SK-N-SH (cell line): Measurements from ENCODE around the gene CLDN15.

Source experiments
- CTCF ChIP-seq: fragments of 200-600 bp; sonication (generic); IDR thresholded peaks from 2 replicates; pipeline ENCODE4 v1.6.1; 2017; ENCODE audit warnings: antibody characterized with exemption, mild to moderate bottlenecking, moderate library complexity
- EP300 ChIP-seq, 2 experiments: IDR thresholded peaks; 2 replicates each; pipeline versions ENCODE4 v1.4.0 to v1.6.1; 2012; ENCODE audit warnings: borderline replicate concordance in 1 of 2, low read depth in 1 of 2, low read length in 1 of 2
- EZH2phosphoT487 ChIP-seq: fragments of 200-600 bp; sonication (generic); IDR thresholded peaks from 2 replicates; pipeline ENCODE4 v1.6.1; 2017; ENCODE audit warnings: low read depth, mixed run types, mild to moderate bottlenecking, antibody characterized with exemption, moderate library complexity, borderline replicate concordance
- MAX ChIP-seq: IDR thresholded peaks from 2 replicates; pipeline ENCODE4 v1.4.0; 2012; ENCODE audit warnings: low read depth
- TAF1 ChIP-seq: IDR thresholded peaks from 2 replicates; pipeline ENCODE4 v1.6.1; 2012; ENCODE audit warnings: low read depth, mild to moderate bottlenecking, low read length, moderate library complexity, borderline replicate concordance
- TF ChIP-seq, protein P1 (sequence below): IDR thresholded peaks from 2 replicates; pipeline ENCODE4; 2012

- TF ChIP-seq TAF1 (no peak), EZH2phosphoT487 (no peak), MAX (no peak), CTCF (no peak), EP300 (IDR thresholded peaks at IDR 0.05; ENCODE audit: borderline replicate concordance in 1 of 2, low read depth in 1 of 2, low read length in 1 of 2) (no peak)
- TF ChIP-seq, protein P1, sequence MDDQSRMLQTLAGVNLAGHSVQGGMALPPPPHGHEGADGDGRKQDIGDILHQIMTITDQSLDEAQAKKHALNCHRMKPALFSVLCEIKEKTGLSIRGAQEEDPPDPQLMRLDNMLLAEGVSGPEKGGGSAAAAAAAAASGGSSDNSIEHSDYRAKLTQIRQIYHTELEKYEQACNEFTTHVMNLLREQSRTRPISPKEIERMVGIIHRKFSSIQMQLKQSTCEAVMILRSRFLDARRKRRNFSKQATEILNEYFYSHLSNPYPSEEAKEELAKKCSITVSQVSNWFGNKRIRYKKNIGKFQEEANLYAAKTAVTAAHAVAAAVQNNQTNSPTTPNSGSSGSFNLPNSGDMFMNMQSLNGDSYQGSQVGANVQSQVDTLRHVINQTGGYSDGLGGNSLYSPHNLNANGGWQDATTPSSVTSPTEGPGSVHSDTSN = no peak
These were observed 3.4 kb upstream of the CLDN15 start for GRCh38 chr7:101241015-101241363.
